ENCODE measurements around the gene AKT3. TPM values are rescaled to one million over a fixed set of nuclear protein-coding genes. Genes with fewer than 3 reads are reported as not detected.

AKT3 gene
- total RNA-seq, 2 experiments from 2014 or later, result 80.4 to 88.5 TPM

DNA sequence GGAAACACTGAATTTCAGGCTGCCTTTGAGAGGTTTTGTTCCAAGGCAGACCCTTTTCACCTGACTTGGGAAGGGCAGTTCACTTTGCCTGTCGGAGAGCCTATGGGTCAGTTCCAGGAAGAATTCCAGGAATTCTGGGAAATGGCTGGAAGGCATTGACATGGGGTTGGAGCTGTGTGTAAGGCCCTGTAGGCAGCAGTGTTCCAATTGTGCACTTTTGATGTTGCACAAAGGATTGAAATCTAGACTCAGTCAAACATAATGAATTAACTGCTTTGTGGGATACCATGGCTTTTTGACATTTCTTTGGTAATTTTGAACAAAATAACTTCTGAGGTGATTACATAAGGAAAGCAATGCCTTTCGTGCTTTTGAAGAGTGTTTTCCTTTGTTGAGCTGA, 409.6 kb downstream of the AKT3 start:
- Mint-ChIP-seq H3K4me3 (no peak overlapping the region), H3K27me3 (no peaks in the 10 kb centered on the region), H3K4me1 (ENCODE audit: low read depth) (no peaks in the 10 kb centered on the region), H3K27ac (no peak overlapping the region), H3K9me3 (no peaks in the 10 kb centered on the region), H3K36me3 (ENCODE audit: low read depth) (peaks cover 16% of the 10 kb centered on the region)
- intact Hi-C loops (cut with DNase I, micrococcal nuclease), result no loop called here
- Histone ChIP-seq H3K4me1 (ENCODE audit: insufficient read depth, low read length) (no peaks in the 10 kb centered on the region), H3K4me3 (ENCODE audit: low read length) (no peak overlapping the region), H3K9me3 (ENCODE audit: control insufficient read depth in 1 of 2, insufficient read depth in 1 of 2, low read length in 2 of 2) (no peaks in the 10 kb centered on the region), H3K27me3 (ENCODE audit: control insufficient read depth in 1 of 2, insufficient read depth in 2 of 2, low read length in 2 of 2) (no peaks in the 10 kb centered on the region), H3K27ac (ENCODE audit: low read depth in 1 of 2, low read length in 2 of 2) (no peak overlapping the region), H3K36me3 (ENCODE audit: insufficient read depth, low read length) (no peaks in the 10 kb centered on the region)
- ChIA-PET POLR2A (no interaction called here), CTCF (no interaction called here)
- TF ChIP-seq, protein P1, sequence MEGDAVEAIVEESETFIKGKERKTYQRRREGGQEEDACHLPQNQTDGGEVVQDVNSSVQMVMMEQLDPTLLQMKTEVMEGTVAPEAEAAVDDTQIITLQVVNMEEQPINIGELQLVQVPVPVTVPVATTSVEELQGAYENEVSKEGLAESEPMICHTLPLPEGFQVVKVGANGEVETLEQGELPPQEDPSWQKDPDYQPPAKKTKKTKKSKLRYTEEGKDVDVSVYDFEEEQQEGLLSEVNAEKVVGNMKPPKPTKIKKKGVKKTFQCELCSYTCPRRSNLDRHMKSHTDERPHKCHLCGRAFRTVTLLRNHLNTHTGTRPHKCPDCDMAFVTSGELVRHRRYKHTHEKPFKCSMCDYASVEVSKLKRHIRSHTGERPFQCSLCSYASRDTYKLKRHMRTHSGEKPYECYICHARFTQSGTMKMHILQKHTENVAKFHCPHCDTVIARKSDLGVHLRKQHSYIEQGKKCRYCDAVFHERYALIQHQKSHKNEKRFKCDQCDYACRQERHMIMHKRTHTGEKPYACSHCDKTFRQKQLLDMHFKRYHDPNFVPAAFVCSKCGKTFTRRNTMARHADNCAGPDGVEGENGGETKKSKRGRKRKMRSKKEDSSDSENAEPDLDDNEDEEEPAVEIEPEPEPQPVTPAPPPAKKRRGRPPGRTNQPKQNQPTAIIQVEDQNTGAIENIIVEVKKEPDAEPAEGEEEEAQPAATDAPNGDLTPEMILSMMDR (IDR thresholded peaks at IDR 0.05), result no peak
- ATAC-seq (ENCODE audit: poor library complexity) (no peak), DNase-seq (no peak)

DNA sequence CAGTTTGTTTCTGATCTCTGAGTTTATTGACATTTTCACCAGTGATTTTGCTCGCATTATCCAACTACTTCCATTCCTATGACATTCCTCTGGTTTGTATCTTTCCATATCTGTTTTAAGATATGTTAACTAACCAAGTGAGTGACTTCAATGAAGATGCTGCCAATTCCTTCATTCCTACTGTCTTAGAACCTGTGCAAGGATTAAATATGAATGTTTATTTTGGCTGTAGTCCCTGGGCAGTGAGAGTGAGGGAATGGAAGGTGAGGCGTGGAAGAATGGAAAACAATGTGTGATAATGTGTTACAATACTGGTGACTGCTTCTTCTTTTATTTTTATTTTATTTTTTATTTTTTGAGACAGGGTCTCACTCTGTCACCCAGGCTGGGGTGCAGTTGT, 411.2 kb downstream of the AKT3 start:
- no peaks in the 10 kb centered on the region for H3K9me3 Mint-ChIP-seq
- H3K27me3 ChIP-seq (ENCODE audit: control insufficient read depth in 1 of 2, insufficient read depth in 2 of 2, low read length in 2 of 2), result no peaks in the 10 kb centered on the region
- H3K27ac Mint-ChIP-seq, result no peak overlapping the region
- DNase-seq (no peak), ATAC-seq (ENCODE audit: poor library complexity) (no peak)
- H3K27ac ChIP-seq (ENCODE audit: low read depth in 1 of 2, low read length in 2 of 2), result no peak overlapping the region
- H3K4me1 Mint-ChIP-seq (ENCODE audit: low read depth), result no peaks in the 10 kb centered on the region
- ChIA-PET CTCF (no interaction called here), POLR2A (no interaction called here)
- H3K36me3 ChIP-seq (ENCODE audit: insufficient read depth, low read length), result no peaks in the 10 kb centered on the region
- H3K9me3 ChIP-seq (ENCODE audit: control insufficient read depth in 1 of 2, insufficient read depth in 1 of 2, low read length in 2 of 2), result no peaks in the 10 kb centered on the region
- TF ChIP-seq, protein P1 (IDR thresholded peaks at IDR 0.05), result no peak
- no peak overlapping the region for H3K4me3 ChIP-seq (ENCODE audit: low read length)
- H3K4me1 ChIP-seq (ENCODE audit: insufficient read depth, low read length), result no peaks in the 10 kb centered on the region
- peaks cover 16% of the 10 kb centered on the region for H3K36me3 Mint-ChIP-seq (ENCODE audit: low read depth)
- intact Hi-C loops (cut with DNase I, micrococcal nuclease), result no loop called here
- no peaks in the 10 kb centered on the region for H3K27me3 Mint-ChIP-seq
- H3K4me3 Mint-ChIP-seq, result no peak overlapping the region

Other genes starting within 250 kb of the AKT3 start
- 10 to 100 TPM; 57.2 to 59.9 TPM for gene ZBTB18, start 201.0 kb upstream of the AKT3 start, total RNA-seq